Measurements from ENCODE around the gene SLC49A4. TPM values are rescaled to one million over a fixed set of nuclear protein-coding genes. Genes with fewer than 3 reads are reported as not detected.

The SLC49A4 gene
- total and polyA plus RNA-seq, 2 of the 13 experiments (the other 11 are each of a cell fraction or from before 2014, with no cell fraction given): 6.5 to 16.3 TPM

GRCh38 chr3:122795674-122796195 is 866 bp downstream of the SLC49A4 start (continued):
- TF ChIP-seq SNAPC4 (CRISPR knock-in tag; IDR thresholded peaks at IDR 0.05): 0 out of 2 replicates have a peak, but pooled peaks have one; percentile 13
- 0 out of 2 replicates have a peak, but pooled peaks have one; percentile 2 for TF ChIP-seq PPARG (CRISPR knock-in tag; conservative IDR thresholded peaks at IDR 0.05)
- TF ChIP-seq HNF4A (CRISPR knock-in tag; IDR thresholded peaks at IDR 0.05): 0 out of 2 replicates have a peak, but pooled peaks have one; percentile 7
- TF ChIP-seq ZNF10 (CRISPR knock-in tag; IDR thresholded peaks at IDR 0.05; ENCODE audit: borderline replicate concordance, low read depth): 0 out of 2 replicates have a peak, but pooled peaks have one; percentile 55
- TF ChIP-seq BHLHE40 (IDR thresholded peaks at IDR 0.05; ENCODE audit: low read length): peak; percentile 90
- TF ChIP-seq ZNF281 (CRISPR knock-in tag; IDR thresholded peaks at IDR 0.05; ENCODE audit: borderline replicate concordance): no peak
- TF ChIP-seq NR1H2 (CRISPR knock-in tag; IDR thresholded peaks at IDR 0.05; ENCODE audit: borderline replicate concordance, low read depth): no peak
- TF ChIP-seq TAF15 (IDR thresholded peaks at IDR 0.05; ENCODE audit: low read depth, low read length, poor library complexity, severe bottlenecking): no peak
- TF ChIP-seq NFATC3 (CRISPR knock-in tag; IDR thresholded peaks at IDR 0.05): 0 out of 2 replicates have a peak, but pooled peaks have one; percentile 58

Measured in HepG2 (cell line).